Heart right ventricle (tissue), 16 donors: ENCODE measurements around the gene EIF2B2. TPM values are rescaled to one million over a fixed set of nuclear protein-coding genes. Genes with fewer than 3 reads are reported as not detected.

Source experiments
- ATAC-seq, 8 donors: fragments of 200-7000 bp; cut with Tn5 transposase; one replicate each; pipeline ENCODE4 v1.9.1; 2020; ENCODE audit warnings: mild to moderate bottlenecking in 8 of 8, moderate library complexity in 8 of 8, moderate number of reproducible peaks in 1 of 8
- DNase-seq, 2 donors: peaks; one replicate each; pipeline ENCODE4 v3.0.0-alpha.2; 2020
- H3K27ac ChIP-seq, 10 donors: fragments of 200-600 bp; sonication (generic) in 2 of 10; one replicate each; pipeline versions ENCODE4 v1.5.0 to v1.8.0; 2020 to 2022; ENCODE audit warnings: mild to moderate bottlenecking in 3 of 10
- H3K27me3 ChIP-seq, 7 donors: fragments of 200-600 bp; one replicate each; pipeline ENCODE4 v1.8.0; 2021 to 2022; ENCODE audit warnings: mild to moderate bottlenecking in 2 of 7
- H3K36me3 ChIP-seq, 9 donors: fragments of 200-600 bp; sonication (generic) in 1 of 9; one replicate each; pipeline versions ENCODE4 v1.5.0 to v1.8.0; 2020 to 2022; ENCODE audit warnings: mild to moderate bottlenecking in 2 of 9
- H3K4me1 ChIP-seq, 9 donors: fragments of 200-600 bp; sonication (generic) in 1 of 9; one replicate each; pipeline versions ENCODE4 v1.5.0 to v1.8.0; 2020 to 2022; ENCODE audit warnings: mild to moderate bottlenecking in 4 of 9
- H3K4me3 ChIP-seq, 10 donors: fragments of 200-600 bp; sonication (generic) in 2 of 10; one replicate each; pipeline versions ENCODE4 v1.5.0 to v1.8.0; 2020 to 2022; ENCODE audit warnings: mild to moderate bottlenecking in 7 of 10, moderate library complexity in 2 of 10
- H3K9me3 ChIP-seq, 11 donors: fragments of 200-600 bp in 10 of 11; sonication (generic) in 2 of 11; one replicate each; pipeline versions ENCODE4 v1.5.0 to v1.8.0; 2013 to 2022; ENCODE audit warnings: mild to moderate bottlenecking in 2 of 11, control low read depth in 1 of 11, moderate library complexity in 1 of 11
- CTCF ChIP-seq, 9 donors: fragments of 200-600 bp; sonication (generic) in 2 of 9; IDR thresholded peaks; one replicate each; pipeline versions ENCODE4 v1.5.0 to v1.8.0; 2021 to 2022; ENCODE audit warnings: antibody characterized with exemption in 9 of 9, mild to moderate bottlenecking in 5 of 9, moderate library complexity in 1 of 9
- WGBS, 2 donors: extraction: QIAGEN DNeasy Blood & Tissue Kit; methylation state at CpG; one replicate each; pipeline ENCODE4 v1.1.7; 2013; ENCODE audit warnings: inconsistent platforms in 1 of 2; 5-methylcytosine and 5-hydroxymethylcytosine counted together
- intact Hi-C, 10 donors: fragments of 100-400 bp; cut with DNase I; formaldehyde crosslinking; loops; one replicate each; pipeline versions ENCODE4 v1.11.1 to v1.14.2; 2022
- polyA plus RNA-seq, 2 donors: library from polyadenylated mRNA; stranded (reverse); fragments of 200-250 nt; gene quantifications; one replicate each; pipeline ENCODE4 v1.2.3, GENCODE V29; 2013
- total RNA-seq, 10 donors: library from RNA; stranded (reverse); fragmentation: NEBNext Ultra II Directional in 3 of 10; extraction: Animal tissue kit (Norgen Biotek cat#: 25700) in 3 of 10; gene quantifications; one replicate each; pipeline versions ENCODE4 v1.2.1 to v1.2.4, GENCODE V29; 2021 to 2023
- donor health status: Arrhythmogenic right ventricular cardiomyopathy.
- donor health status: ischemic (EF 13 %, LVEDD 7.1; RV severe dilation, severe dysfunction).
- donor health status: healthy with polysubstance abuse.
- donor health status: DM: no; HTN: yes; CAD: no.
- donor health status: DM: no; HTN: no; CAD: no.
- donor health status: ischemic (EF 25% LVEDD 6.9; RV normal size, moderate dysfunction).
- donor health status: ischemic (EF 25% LVEDD 5.7; RV mildly dilated, moderate dysfunction).
- donor health status: healthy.
- donor health status: DM: yes; HTN: yes; CAD: no.
- donor health status: Ischemic cardiomyopathy.
- donor health status: ischemic (EF 35%, LVEDD 5.7; RV mildly dilated, moderate dysfunction).
- donor health status: nonischemic (EF 11% LVEDD 7.7; RV severe dilation, severe dysfunction).
- donor health status: DM: yes; HTN: yes; CAD: no.
- donor health status: PGD.
- donor health status: ischemic (EF 29% LVEDD 5.4; RV normal size, mild dysfunction).
- donor health status: nonischemic (EF 23%, LVEDD 6.1; RV moderate dilation, normal function).

The EIF2B2 gene
- total and polyA plus RNA-seq, 12 donors: 14.3 to 60.4 (median 31.5) TPM

- intact Hi-C loops: no loop called here
- DNase-seq (no peak), ATAC-seq (no peak)
- Histone ChIP-seq H3K27ac (no peak overlapping the region), H3K27me3 (no peaks in the 10 kb centered on the region), H3K4me1 (peaks cover 0 to 61% (median 39%) of the 10 kb centered on the region in 9 donors), H3K4me3 (no peak overlapping the region), H3K36me3 (peaks cover 0 to 33% (median 4%) of the 10 kb centered on the region in 9 donors), H3K9me3 (no peaks in the 10 kb centered on the region)
- 91 to 96% methylated on average over 3 of the region's 3 CpGs for WGBS, 2 donors
- no peak for TF ChIP-seq CTCF (IDR thresholded peaks at IDR 0.05)
These were observed 44.2 kb downstream of the EIF2B2 start for GRCh38 chr14:75046899-75047298.

- peaks cover 0 to 27% (median 0%) of the 10 kb centered on the region in 9 donors for H3K36me3 ChIP-seq
- ATAC-seq (no peak), DNase-seq (no peak)
- 93 to 94% methylated on average over 4 of the region's 4 CpGs for WGBS, 2 donors
- H3K4me3 ChIP-seq: no peak overlapping the region
- H3K9me3 ChIP-seq: no peaks in the 10 kb centered on the region
- TF ChIP-seq CTCF (IDR thresholded peaks at IDR 0.05): no peak
- H3K4me1 ChIP-seq: peaks cover 0 to 59% (median 35%) of the 10 kb centered on the region in 9 donors
- intact Hi-C loops: no loop called here
- no peaks in the 10 kb centered on the region for H3K27me3 ChIP-seq
- no peak overlapping the region for H3K27ac ChIP-seq
These were observed 44.8 kb downstream of the EIF2B2 start for GRCh38 chr14:75047506-75047905.

GRCh38 chr14:75048101-75048500 lies 45.4 kb downstream of the EIF2B2 start:
- no peak for TF ChIP-seq CTCF (IDR thresholded peaks at IDR 0.05)
- WGBS, 2 donors: 93 to 96% methylated on average over 2 of the region's 2 CpGs
- Histone ChIP-seq H3K4me3 (no peak overlapping the region), H3K9me3 (no peaks in the 10 kb centered on the region), H3K4me1 (peaks cover 0 to 59% (median 35%) of the 10 kb centered on the region in 9 donors), H3K27ac (no peak overlapping the region), H3K36me3 (peaks cover 0 to 22% (median 0%) of the 10 kb centered on the region in 9 donors), H3K27me3 (no peaks in the 10 kb centered on the region)
- ATAC-seq: no peak
- DNase-seq: no peak
- intact Hi-C loops: no loop called here

- Histone ChIP-seq H3K9me3 (no peaks in the 10 kb centered on the region), H3K36me3 (peaks cover 0 to 11% (median 0%) of the 10 kb centered on the region in 9 donors), H3K4me3 (no peak overlapping the region), H3K27ac (peak overlapping the region in 4 of 10 donors; percentile 6 to 55 (median 28)), H3K27me3 (no peaks in the 10 kb centered on the region), H3K4me1 (peaks cover 0 to 55% (median 34%) of the 10 kb centered on the region in 9 donors)
- DNase-seq (no peak), ATAC-seq (peak in 3 of 8 donors; percentile 3 to 12 (median 3))
- TF ChIP-seq CTCF (IDR thresholded peaks at IDR 0.05): no peak
- intact Hi-C loops: no loop called here
- WGBS, 2 donors: 72 to 82% methylated on average over 5 of the region's 5 CpGs
These were observed 46.4 kb downstream of the EIF2B2 start for GRCh38 chr14:75049136-75049535.
